Esophagus muscularis mucosa (tissue), 4 donors: ENCODE results near the gene DENND2A. TPM values are rescaled to one million over a fixed set of nuclear protein-coding genes. Genes with fewer than 3 reads are reported as not detected.
A peak's percentile ranks its signal among the peaks of the same experiment; 100 is the strongest.

ENCODE experiments used
- DNase-seq: peaks from one replicate; pipeline ENCODE4 v3.0.0-alpha.2; 2017; ENCODE audit errors: extremely low spot score
- H3K27ac ChIP-seq, 4 donors: fragments of 200-600 bp; sonication (generic); replicated peaks in 1 of 4; 1 replicate in 3 of 4; 2 replicates in 1 of 4; pipeline ENCODE4 v1.5.1; 2016 to 2019; ENCODE audit warnings: mild to moderate bottlenecking in 1 of 4
- H3K27me3 ChIP-seq, 4 donors: fragments of 200-600 bp; sonication (generic); one replicate each; pipeline versions ENCODE4 v1.5.1 to v1.6.0; 2016 to 2019
- H3K36me3 ChIP-seq, 4 donors: fragments of 200-600 bp; sonication (generic); one replicate each; pipeline ENCODE4 v1.5.1; 2016 to 2019
- H3K4me1 ChIP-seq, 4 donors: fragments of 200-600 bp; sonication (generic); one replicate each; pipeline ENCODE4 v1.5.1; 2016 to 2019
- H3K4me3 ChIP-seq, 4 donors: fragments of 200-600 bp; sonication (generic); 1 replicate in 2 of 4; 2 replicates in 2 of 4; pipeline ENCODE4 v1.5.1; 2016 to 2019; ENCODE audit warnings: mild to moderate bottlenecking in 4 of 4, moderate library complexity in 1 of 4
- H3K9me3 ChIP-seq, 4 donors: fragments of 200-600 bp; sonication (generic); 1 replicate in 3 of 4; 2 replicates in 1 of 4; pipeline ENCODE4 v1.5.1; 2016 to 2019
- EP300 ChIP-seq: sonication (generic); formaldehyde crosslinking; IDR thresholded peaks from one replicate; pipeline ENCODE4 v1.6.1; 2017; ENCODE audit warnings: antibody characterized with exemption
- POLR2A ChIP-seq: fragments of 450-650 bp; IDR thresholded peaks from one replicate; pipeline ENCODE4 v1.6.1; 2017; ENCODE audit warnings: antibody characterized with exemption, moderate library complexity, mild to moderate bottlenecking, low read depth
- POLR2AphosphoS5 ChIP-seq, 2 donors: sonication (generic); formaldehyde crosslinking; IDR thresholded peaks; one replicate each; pipeline ENCODE4 v1.6.1; 2017; ENCODE audit warnings: antibody characterized with exemption in 2 of 2
- WGBS: methylation state at CpG from one replicate; pipeline ENCODE4 v1.1.5; 2018; 5-methylcytosine and 5-hydroxymethylcytosine counted together
- intact Hi-C: fragments of 100-400 bp; cut with DNase I; formaldehyde crosslinking; loops from one replicate; pipeline ENCODE4 v1.15.1; 2023
- total RNA-seq, 4 donors: library from RNA; depleted of rRNA; stranded (reverse); fragments of >200 nt; gene quantifications; one replicate each; pipeline versions ENCODE4 v1.1.0 to v1.2.1, GENCODE V29; 2016
- TF ChIP-seq, protein P1 (sequence below), 3 experiments: fragments of 200-600 bp in 2 of 3; fragments of 450-650 bp in 1 of 3; sonication (generic) in 2 of 3; IDR thresholded peaks; one replicate each; pipeline ENCODE4 v1.5.1; 2017 to 2019; ENCODE audit warnings: antibody characterized with exemption in 3 of 3, mild to moderate bottlenecking in 2 of 3, moderate library complexity in 1 of 3

The DENND2A gene
- total RNA-seq, 4 donors from 2014 or later = 46.4 to 77.2 (median 59.2) TPM

DNA sequence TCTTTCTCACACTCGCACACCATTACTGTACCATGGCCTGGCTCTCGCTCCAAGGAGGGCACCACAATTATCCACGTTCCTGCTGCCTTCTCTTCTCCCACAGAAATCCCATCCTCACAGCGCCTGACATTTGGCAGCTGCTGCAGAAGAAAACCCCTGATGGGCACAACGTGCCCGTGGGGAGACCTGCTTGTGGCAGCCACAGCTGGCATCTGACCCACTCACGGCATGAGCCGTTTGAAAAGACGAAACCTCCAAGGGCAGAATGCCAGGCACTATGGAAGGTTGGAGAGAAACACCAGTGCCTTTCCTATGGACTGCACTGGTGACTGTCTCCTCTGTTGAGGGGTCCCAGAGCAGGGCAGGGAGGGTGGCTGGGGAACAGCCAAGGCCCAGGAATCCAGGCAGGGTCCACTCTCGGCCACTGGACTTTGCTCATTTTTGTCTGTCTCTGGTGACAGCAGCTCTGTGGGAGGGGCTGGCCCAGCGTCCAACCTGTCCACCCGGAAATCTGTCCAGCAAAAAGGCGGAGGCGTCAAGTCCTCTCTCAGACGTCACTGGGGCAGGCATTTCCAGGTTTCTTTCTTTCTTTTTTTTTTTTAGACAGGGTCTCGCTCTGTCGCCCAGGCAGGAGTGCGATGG is 100.4 kb downstream of the DENND2A start:
- Histone ChIP-seq H3K4me3 (no peak overlapping the region), H3K27ac (peak overlapping the region; percentile 86 to 94 (median 92)), H3K9me3 (no peaks in the 10 kb centered on the region), H3K27me3 (no peaks in the 10 kb centered on the region), H3K4me1 (peaks cover 36 to 83% (median 81%) of the 10 kb centered on the region in 4 donors), H3K36me3 (peaks cover 10 to 30% (median 21%) of the 10 kb centered on the region in 4 donors)
- WGBS = 71% methylated on average over 18 of the region's 18 CpGs
- DNase-seq = no peak
- no peak for TF ChIP-seq EP300
- no peak for TF ChIP-seq POLR2AphosphoS5 (IDR thresholded peaks at IDR 0.05)
- TF ChIP-seq POLR2A = no peak
- TF ChIP-seq, protein P1, sequence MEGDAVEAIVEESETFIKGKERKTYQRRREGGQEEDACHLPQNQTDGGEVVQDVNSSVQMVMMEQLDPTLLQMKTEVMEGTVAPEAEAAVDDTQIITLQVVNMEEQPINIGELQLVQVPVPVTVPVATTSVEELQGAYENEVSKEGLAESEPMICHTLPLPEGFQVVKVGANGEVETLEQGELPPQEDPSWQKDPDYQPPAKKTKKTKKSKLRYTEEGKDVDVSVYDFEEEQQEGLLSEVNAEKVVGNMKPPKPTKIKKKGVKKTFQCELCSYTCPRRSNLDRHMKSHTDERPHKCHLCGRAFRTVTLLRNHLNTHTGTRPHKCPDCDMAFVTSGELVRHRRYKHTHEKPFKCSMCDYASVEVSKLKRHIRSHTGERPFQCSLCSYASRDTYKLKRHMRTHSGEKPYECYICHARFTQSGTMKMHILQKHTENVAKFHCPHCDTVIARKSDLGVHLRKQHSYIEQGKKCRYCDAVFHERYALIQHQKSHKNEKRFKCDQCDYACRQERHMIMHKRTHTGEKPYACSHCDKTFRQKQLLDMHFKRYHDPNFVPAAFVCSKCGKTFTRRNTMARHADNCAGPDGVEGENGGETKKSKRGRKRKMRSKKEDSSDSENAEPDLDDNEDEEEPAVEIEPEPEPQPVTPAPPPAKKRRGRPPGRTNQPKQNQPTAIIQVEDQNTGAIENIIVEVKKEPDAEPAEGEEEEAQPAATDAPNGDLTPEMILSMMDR (IDR thresholded peaks at IDR 0.05) = no peak
- intact Hi-C loops = no loop called here

DNA sequence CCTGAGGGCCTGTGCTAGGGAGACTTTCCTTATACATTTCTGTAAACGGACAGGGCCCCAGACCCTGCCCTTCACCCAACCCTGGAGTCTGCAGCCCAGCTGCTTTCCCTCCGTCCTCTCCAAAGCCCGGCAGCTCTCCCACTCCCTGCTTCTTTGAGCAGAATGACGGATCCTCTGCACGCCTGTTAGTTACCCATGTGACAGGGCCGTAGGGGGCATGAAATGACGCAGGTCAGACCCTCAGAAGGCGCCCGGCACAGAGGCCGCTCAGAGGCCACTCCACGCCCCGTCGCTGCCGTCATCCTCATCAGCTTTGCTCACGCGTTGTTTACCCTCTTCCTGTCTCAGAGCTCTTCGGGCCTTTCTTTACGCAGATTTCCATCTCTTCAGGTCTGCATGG is 101.2 kb downstream of the DENND2A start:
- Histone ChIP-seq H3K27me3 (no peaks in the 10 kb centered on the region), H3K4me3 (no peak overlapping the region), H3K4me1 (peaks cover 38 to 91% (median 89%) of the 10 kb centered on the region in 4 donors), H3K9me3 (no peaks in the 10 kb centered on the region), H3K27ac (peak overlapping the region; percentile 86 to 94 (median 92)), H3K36me3 (peaks cover 2 to 23% (median 13%) of the 10 kb centered on the region in 4 donors)
- no peak for TF ChIP-seq EP300
- TF ChIP-seq POLR2A = no peak
- TF ChIP-seq, protein P1 (IDR thresholded peaks at IDR 0.05) = no peak
- no peak for TF ChIP-seq POLR2AphosphoS5 (IDR thresholded peaks at IDR 0.05)
- intact Hi-C loops = loop anchor here (5.0 kb wide), 1 partner anchor 88 kb away; no protein-coding TSS in a partner anchor
- no peak for DNase-seq
- 93% methylated on average over 18 of the region's 18 CpGs for WGBS

DNA sequence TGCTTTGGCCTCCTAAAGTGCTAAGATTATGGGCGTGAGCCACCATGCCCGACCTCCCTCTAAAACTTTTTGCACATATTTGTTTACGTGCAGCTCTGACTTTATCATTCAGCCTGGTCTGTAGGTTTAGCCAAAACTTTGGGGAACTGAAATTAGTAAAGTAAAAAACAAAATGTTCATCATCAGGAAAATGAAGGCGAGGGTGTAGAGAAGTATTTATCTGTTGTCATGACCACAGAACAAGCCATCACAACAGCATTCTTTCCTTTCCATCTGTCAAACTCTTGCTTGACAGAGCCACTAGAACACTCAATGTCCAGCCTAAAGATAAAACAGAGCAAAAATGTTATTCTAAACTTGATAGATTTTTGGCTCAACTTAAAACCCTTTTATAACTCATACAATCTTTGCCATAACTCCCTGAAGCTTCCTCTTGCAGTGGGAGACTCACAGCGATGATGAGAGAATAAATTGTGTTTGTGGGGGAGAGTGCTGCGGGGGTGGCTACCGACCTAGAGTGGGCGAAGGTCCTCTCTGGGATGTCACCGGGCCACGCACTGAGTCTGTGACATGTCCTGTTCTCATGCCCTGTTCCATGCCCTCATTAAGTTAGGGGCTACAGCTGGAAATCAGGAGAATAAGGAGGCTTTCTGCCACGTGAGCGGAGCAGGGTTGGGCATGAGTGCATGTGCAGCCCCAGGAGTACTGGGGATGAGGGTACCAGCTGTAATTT is 102.7 kb downstream of the DENND2A start:
- Histone ChIP-seq H3K27ac (peak overlapping the region; percentile 86 to 94 (median 92)), H3K4me3 (no peak overlapping the region), H3K27me3 (no peaks in the 10 kb centered on the region), H3K4me1 (peaks cover 42 to 100% (median 99%) of the 10 kb centered on the region in 4 donors), H3K9me3 (no peaks in the 10 kb centered on the region), H3K36me3 (peaks cover 0 to 17% (median 7%) of the 10 kb centered on the region in 4 donors)
- TF ChIP-seq, protein P1 (IDR thresholded peaks at IDR 0.05) = no peak
- no peak for TF ChIP-seq POLR2A
- TF ChIP-seq EP300 = peak; percentile 18
- peak in 1 of 2 donors; percentile 69 for TF ChIP-seq POLR2AphosphoS5 (IDR thresholded peaks at IDR 0.05)
- intact Hi-C loops = loop anchor here (5.0 kb wide), 1 partner anchor 89 kb away; no protein-coding TSS in a partner anchor
- DNase-seq = no peak
- WGBS = 38% methylated on average over 12 of the region's 12 CpGs

DNA sequence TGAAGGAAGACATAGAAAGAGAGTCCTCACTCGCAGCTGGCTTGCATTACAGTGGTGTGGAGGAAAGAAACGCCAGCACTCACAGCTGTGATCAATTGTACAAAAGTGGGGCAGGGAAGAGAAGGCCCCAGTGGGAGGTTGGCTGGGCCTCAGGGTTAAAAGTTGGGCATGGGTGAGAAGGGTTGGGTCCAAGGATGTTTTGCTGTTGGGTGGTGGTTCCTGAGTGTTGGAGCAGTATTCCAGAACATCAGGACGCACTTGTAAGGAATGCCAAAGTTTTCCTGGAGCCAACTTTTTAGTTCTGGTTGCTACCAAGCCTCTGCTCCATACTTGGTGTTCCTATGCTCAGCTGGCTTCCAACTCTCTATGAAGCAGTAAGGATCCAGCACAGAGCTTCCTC is 105.9 kb downstream of the DENND2A start:
- Histone ChIP-seq H3K4me3 (no peak overlapping the region), H3K27me3 (no peaks in the 10 kb centered on the region), H3K36me3 (peaks cover 0 to 28% (median 6%) of the 10 kb centered on the region in 4 donors), H3K9me3 (no peaks in the 10 kb centered on the region), H3K27ac (peak overlapping the region; percentile 86 to 94 (median 92)), H3K4me1 (peaks cover 15 to 81% (median 78%) of the 10 kb centered on the region in 4 donors)
- peak; percentile 43 to 44 for TF ChIP-seq POLR2AphosphoS5 (IDR thresholded peaks at IDR 0.05)
- TF ChIP-seq, protein P1 (IDR thresholded peaks at IDR 0.05) = no peak
- WGBS = 51% methylated on average over 3 of the region's 3 CpGs
- no peak for DNase-seq
- intact Hi-C loops = loop anchor here (5.0 kb wide), 1 partner anchor 93 kb away; no protein-coding TSS in a partner anchor
